Fibroblast of peridontal ligament (primary cell): ENCODE results near the gene NKD1.
"Not testable (repeated sequence)": the region's sequence is repeated elsewhere in the genome, so short reads cannot be mapped to it uniquely, and the experiment has no call there.

ENCODE experiments used
- DNase-seq: peaks from one replicate; pipeline ENCODE4 v3.0.0-alpha.2; 2010; ENCODE audit errors: extremely low read depth

Gene NKD1

DNA sequence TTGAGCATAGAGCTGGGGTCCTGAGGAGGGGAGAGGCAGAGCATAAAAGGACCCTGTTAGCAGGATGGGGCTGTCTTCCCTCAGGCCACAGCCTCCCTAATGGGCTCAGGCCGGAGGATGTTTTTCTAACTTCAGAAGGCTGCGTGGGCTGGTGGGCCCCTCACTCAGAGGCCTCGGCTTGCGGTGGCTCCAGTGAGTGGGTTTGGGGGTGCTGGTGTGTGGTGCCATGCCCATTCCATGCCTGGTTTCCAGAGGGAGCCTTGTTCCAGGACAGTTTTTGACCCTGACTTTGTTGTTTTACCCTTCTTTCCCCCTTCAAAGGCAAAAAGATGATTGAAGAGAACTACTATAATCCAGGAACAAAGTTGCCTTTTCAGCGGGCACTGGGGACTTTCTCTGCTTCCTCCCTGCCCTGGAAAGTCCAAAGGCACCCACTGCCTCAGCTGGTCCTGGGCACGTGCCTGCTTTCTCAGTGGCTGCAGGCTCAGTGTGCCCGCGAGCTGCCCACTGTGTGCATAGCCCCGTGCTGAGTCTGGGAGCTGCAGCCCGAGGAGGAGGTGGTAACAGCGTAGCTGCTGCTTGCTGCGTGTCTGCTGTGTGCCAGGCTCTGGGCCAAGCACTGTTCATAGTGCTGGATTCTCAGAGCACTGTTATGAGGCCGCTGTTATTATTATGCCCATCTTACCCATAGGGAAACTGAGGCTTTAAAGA lies 11.8 kb downstream of the NKD1 start:
- no peak for DNase-seq

DNA sequence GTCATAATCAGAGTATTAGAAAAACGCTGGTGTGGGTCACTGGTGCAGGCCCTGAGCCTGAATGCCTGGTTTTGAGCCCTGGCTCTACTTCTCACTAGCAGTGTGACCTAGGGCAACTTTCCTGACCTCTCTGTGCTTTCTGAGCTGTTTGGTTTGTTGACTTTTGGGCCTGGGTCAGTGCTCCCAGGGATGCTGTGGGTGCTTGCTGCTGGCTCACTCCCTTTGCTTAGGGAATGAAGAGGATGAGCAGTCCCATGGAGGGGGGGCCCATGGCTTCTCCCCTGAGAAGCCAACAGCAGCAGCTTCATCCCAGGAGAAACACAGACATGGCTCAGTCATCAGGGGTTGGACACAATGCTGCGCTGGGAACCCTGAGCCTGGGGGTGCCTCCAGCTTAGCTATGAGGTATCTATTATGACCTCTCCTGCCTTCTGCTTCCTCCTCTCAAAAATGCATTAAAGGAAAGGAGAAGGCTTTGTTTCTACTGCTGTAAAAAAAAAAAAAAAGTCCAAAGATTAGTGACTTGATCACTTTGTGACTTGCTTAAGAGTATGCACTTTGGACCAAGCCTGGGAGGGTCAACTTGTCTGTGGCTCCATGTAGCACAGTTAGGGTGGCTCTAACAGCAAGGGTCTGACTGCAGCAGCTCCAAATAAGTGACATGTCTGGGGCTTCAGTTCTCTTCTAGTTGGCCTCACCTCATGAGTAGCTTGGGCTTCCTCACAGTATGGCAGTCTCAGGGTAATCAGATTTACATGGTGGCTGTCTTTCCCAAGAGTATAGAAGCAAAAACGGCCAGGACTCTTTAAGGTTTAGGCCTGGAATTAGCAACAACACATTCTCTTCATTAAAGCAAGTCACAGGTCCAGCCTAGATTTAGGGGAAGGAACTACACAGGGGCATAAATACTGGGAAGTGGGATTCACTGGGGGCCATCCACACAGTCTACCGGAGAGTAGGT lies 13.0 kb downstream of the NKD1 start:
- DNase-seq: no peak

DNA sequence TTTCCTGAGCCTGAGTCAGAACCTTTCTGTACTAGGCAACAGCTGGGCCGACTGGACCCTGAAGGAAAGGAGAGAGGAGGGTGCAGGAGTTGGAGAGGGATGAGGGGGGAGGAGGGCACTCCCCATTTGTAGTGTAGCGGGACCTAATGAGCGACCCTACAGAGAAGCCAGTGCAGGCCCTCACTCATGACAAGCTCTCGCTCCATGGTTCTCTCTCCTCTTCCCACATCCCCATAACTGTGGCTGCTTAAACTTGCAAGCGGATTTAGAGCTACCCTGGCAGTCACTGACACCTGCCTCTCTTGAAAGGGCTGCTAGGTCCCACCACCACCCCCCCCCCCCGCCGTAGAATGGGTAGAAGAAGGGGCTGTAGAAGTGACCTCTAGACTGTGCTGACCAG lies 14.5 kb downstream of the NKD1 start:
- no peak for DNase-seq

DNA sequence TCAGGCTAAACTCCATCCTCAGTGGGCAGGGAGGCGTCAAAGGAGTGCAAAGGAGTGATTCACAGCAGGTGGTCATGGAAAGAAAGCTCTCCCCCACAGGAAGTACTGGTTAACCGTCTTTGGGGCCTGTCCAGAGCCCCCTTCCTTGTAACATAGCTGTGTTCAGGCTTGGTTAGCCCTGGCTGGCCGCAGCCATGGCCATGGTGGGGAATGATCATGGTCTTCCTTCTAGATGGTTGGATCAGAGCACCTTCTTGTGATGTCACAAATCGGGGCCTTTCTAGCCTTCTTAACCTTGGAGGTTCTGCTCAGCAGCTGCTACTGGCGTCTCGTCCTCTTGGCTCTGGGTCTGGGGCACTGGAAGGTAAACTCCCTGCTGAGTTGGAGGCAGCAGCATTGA lies 15.8 kb downstream of the NKD1 start:
- no peak for DNase-seq

DNA sequence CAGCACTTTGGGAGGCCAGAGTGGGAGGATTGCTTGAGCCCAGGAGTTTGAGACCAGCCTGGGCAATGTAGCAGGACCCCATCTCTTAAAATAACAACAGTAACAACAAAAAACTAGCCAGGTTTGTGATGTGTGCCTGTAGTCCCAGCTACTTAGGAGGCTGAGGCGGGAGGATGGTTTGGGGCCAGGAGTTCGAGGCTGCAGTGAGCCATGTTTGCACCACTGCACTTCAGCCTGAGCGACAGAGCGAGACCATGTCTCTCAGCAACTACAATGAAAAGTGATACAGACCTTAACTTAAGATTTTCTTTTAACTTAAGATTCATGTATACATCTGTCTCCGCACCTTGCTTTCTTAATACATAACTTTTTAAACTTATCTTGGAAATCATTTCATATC lies 17.2 kb downstream of the NKD1 start:
- no peak for DNase-seq

DNA sequence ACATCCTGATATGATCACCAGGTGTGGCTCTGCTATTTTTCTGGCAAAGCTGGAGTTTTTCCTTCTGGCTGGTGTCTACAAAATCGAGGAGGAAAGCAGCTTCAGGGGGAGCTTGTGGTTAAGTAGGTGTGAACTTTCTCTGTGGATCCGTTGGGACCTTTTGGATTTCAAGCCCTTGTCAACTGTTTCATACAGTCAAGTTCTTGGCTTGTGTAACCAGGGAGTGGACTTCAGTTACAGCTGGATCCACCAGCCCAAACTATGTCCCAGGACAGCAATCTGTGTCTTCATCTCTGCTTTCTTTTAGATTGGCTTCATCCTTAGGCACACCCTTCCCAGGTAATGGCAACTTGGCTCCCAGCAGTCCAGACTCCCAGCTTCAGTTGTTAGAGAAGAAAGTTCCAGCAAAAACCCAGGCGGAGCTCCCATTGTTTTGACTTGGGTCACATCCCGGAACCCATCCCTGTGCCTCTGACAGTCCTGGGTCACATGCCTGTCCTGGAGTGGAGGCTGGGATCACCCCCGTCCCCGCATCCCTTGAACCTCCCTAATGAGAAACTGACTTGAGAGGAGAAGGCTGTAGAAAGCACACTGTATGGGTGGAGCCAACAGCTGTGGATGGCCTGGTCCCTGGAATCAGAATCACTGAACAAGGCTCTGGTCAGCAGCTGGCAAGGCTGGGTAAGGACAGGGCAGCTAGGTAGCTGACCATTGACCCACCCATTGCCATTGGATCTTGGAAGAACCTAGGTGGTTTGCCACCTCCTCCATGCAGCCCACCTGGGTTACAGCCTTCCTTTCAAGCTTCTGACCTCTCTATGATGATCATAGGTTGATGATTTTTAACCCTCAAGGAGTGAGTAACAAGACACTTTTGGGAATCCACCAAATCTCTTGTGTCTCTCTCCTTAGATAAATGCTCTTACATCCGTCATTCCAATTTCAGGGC lies 18.1 kb downstream of the NKD1 start:
- DNase-seq: no peak

DNA sequence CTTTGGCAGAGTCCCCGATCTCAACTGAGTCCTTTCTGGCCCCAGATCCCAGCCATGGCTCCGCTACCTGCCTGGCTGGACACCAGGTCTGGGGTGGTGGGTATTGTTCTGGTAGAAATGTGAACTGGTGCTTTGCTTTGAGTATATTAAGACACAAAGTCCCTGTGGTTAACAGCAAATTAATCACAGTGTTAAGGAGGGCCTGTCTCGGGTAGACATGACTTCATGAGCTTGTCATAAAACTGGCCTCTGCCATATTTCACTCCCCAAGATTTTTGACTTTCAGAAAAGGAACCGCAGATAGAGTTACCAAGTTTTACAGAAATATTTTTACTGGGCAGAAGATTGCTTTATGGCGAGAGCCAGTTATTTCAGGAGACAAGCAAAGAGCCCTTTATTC lies 19.5 kb downstream of the NKD1 start:
- no peak for DNase-seq

DNA sequence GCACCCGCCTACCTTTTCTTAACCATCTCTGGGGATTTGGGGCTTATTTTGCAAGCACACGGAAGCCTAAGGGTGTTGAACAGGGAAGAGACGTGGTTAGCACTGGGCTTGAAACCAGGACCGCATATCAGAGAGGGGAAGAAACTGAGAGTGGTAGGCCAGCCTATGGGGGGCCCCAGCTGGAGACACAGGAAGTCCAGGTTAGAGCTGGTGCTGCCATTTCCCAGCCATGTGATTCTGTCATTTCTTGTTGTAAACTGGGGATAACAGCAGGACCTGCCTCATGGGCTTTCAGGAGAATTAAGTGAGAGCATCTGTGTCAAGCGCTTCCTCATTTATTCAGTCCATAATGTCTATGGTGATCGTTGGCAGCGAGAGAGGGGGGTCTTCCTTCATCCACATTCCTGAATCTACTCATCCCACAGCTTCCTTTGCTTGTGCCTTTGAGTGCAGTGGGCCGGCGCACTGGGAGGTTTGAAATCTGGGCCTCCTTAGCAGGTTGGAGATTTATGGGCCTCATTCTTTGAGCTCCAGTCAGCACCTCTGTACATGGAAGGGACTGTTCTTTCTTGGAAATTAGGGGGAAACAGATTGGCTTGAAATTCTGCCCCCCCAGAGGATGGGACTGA lies 20.1 kb downstream of the NKD1 start:
- no peak for DNase-seq

DNA sequence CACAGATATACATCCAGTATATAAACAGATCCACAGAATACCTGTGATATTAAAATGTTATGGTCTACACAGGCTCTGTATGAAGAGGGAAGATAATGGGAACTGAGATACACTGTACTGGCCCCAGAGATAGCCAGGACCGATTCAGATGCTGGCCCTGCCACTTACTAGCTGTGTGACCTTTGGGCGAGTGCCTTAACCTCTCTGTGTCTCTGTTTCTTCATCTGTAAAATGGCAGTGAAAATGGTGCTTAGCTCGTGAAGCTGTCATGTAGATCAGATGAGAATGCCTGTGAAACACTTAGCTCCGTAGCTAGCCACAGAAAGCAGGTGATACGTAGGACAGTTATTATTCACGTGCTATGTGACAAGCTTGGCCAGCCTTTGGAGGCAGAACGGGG lies 22.2 kb downstream of the NKD1 start:
- no peak for DNase-seq

DNA sequence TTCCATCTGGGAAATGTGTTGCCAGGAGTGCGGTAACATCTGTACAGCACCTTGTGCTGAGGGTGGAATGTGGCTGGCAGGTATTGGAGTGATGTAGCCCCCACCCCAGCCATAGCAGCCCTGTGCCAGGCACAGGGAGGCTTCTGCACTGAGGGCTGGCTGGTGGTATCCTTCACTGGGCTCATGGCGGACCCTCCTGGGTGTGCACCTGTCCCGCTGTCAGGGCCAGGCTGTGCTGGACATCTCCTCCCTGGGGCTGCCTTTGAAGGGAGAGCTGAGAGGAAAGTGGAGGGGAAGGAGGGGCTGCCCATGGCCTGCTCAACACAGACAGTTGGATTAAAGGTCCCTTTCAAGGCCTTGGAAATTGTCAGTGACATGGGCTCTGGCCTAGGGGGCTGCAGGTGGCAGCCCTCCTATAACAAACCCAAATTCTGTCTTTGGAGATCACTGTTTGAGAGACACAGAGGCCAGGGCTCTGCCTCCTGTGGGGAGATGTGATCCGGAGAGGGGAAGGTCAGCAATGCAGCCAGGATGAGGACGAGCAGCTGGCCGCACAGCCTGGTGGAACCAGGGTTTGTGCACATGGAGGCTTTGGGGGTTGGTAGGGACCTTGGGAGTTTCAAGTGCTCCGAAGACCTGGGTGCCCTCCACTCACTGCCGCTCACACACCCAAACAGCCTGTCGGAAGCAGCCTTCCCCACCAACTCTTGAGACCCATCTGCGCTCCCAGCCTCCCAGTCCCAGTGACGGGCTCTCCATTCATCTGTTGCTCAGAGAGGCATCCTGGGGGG lies 22.8 kb downstream of the NKD1 start:
- DNase-seq: no peak

DNA sequence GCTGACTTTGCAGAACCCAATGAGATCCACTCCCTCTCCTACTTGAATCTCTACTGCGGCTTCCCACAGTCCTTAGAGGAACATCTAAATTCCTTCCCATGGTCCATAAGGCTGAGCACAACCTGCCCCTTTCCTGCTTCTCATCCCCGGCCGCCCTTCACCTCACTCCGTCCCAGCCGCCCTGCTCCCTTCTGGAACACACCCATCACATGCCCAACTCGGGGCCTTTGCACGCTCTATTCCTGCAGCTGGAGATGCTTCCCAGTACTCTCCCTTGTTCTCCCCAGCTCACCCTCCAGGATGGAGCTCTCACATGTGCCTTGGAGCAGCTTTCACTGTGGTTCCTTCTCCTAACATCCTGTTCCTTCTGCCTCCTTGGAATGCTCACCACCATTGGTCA lies 23.6 kb downstream of the NKD1 start:
- DNase-seq: no peak

DNA sequence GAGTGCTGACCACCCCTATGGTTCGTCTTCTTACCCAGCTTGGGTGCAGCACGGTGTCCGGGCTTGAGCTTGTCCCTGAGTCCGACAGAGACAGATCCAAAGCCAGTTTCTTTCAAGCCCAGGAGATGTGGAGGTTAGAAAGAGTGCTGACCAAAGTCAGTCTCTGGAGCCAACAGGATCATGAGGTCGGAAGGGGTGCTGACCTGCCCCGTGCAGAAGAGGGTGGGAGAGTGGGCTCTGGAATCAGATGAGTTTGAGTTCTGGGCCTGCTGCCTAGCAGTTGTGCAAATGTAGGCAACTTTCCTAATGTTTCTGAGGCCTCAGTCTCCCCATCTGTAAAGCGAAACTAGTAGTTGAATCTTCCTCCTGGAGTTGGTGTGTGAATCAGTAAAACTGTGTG lies 24.5 kb downstream of the NKD1 start:
- DNase-seq: no peak

DNA sequence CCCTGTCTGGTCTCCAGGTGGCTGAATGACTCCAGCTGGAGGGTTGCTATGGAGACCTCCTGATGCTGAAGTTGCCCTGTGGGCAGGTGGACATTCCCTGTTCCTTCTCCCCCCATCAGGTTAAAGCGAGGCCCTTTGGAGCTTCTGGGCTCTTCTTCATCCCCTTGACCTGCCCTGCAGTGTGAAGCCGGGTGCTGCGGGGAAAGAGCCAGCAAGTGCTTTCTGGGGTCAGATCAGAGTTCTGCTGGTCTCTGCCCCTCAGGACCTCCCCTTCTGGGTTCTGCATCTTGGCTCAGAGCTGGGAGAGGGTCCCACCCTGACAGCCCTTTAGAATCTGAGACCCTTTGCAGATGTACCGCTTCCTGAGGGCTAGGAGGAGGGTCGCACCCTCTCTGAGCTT lies 25.1 kb downstream of the NKD1 start:
- DNase-seq: no peak

DNA sequence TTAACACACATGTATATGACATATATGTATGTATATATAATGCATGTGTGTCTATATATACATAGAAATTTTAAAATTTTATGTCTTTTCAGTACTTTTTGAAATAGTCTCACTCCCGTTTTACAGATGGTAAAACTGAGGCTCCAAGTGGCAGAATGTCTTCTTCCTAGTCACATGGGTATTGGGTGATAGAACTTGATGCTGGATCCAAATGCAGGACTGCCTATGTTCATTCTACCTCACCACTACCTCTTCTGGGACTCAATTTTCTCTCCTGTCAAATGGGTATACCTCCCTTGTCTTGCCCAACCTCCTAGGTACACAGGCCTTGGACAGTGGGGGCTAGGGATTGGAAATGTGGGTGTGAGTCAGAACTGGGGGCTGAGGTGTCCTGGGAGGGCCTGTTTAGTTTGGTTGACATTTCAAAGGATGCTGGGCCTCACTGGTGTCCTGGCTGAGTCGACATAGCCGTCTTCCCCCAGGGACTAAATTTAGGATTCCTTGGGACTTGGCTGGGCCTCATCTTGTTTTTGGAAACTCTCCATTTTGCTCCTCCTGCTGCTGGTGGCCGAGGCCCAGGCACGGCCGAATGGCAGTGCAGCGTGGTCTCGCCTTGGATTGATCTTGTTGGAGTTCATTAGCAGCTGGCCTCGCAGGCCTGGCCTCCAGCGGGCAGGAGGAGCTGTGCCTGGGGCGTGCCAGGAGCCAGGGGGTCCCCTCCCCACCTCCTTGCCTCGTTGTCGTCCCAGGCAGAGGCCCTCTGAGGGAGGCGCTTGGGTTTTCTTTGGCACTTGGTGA lies 25.9 kb downstream of the NKD1 start:
- DNase-seq: no peak

DNA sequence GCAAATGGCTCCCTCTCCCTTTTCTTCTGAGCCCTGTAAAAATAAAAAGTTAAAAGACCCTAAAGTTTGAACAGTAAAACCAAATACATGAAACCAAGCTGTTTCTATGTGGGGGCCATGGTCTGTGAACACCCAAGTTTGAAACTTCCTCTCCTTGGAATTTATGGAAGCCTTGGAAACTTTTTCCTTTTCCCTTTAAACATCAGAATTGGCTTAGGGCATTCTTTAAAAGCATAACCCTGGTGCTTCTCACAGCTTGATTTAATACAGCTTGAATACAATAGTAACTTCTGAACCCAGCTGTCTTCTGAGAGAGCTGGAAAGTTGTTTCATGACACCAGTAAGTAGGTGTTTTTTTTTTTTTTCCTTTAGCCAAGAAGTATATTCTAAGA lies 26.5 kb downstream of the NKD1 start:
- DNase-seq: no peak

DNA sequence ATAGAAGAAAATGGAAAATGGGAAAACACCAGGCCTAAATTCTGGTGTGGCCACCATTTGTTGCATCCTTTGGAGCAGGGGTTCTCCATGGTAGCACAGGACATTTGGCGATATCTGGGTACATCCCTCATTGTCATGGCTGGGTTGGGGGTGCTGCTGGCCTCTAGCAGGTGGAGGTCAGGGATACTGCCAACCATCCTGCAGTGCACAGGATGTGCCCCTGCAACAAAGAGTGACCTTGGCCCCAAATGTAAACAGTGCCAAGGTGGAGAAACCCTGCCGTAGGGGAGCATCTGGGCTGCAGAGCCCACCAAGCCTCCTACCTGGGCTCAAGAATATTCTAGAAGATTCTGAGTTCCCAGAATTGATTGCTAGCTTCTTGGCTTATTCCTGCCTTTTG lies 27.5 kb downstream of the NKD1 start:
- DNase-seq: no peak

DNA sequence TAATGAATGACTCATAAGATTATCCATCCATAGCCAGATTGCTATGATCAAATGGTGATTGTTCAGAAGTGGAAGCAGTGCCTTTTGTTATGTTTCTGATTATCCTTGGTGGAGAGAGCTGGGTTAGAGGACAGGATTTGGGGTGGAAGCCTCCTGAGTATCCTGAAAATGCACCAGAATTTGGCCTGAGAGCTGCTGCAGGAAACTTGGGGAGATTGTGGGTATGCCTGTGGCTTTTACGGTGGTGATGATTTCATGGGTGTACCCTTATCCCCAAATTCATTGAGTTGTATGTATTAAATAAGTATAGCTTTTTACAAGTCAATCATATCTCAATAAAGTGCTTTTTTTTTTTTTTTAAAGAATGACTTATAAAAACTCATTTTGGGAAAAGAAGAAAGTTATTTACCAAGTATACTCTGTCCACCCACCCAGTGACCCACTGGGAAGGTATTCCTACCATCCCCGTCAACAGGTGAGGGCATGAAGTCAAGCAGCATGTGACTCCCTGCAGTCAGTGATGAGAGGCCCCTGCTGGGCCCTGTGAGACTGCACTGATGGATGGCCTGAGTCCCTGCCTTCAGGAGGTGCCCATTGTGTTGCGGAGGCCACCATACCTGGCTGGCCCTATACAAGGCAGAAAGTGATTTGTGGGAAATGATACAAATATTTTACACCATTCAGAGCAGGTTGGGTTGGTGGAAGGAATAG lies 28.4 kb downstream of the NKD1 start:
- no peak for DNase-seq

DNA sequence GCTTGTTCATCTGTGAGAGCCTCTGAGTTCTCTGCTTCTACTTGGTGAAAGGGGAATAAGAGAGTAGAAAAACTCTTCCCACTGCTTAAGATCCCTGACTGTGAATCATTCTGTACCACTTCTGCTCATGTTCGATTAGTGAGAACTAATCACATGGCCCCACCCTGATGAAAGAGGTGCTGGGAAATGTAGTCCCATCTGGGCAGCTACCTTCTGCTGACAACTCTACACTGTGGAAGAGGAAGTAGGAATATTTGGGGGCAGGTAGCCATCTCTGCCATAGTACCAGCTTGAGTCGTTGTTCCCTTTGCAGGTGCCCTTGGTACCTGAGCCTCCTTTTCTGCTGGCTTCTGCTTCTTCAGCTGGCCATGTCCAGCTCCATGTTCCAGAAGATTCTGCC lies 29.9 kb downstream of the NKD1 start:
- DNase-seq: no peak

DNA sequence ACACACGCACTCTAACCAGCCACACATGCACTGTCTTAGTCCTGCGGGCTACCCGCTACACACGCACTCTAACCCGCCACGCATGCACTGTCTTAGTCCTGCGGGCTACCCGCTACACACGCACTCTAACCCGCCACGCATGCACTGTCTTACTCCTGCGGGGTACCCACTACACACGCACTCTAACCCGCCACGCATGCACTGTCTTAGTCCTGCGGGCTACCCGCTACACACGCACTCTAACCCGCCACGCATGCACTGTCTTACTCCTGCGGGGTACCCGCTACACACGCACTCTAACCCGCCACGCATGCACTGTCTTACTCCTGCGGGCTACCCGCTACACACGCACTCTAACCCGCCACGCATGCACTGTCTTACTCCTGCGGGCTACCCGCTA lies 31.2 kb downstream of the NKD1 start:
- DNase-seq: not testable (repeated sequence)
